CD4-positive, alpha-beta T cell treated with Interleukin-21 for 1 hour (primary cell): ENCODE data around the gene ANKRD65.

ENCODE experiments used
- DNase-seq: peaks from one replicate; pipeline ENCODE4 v3.0.0-alpha.2; 2020

ANKRD65 gene

DNA sequence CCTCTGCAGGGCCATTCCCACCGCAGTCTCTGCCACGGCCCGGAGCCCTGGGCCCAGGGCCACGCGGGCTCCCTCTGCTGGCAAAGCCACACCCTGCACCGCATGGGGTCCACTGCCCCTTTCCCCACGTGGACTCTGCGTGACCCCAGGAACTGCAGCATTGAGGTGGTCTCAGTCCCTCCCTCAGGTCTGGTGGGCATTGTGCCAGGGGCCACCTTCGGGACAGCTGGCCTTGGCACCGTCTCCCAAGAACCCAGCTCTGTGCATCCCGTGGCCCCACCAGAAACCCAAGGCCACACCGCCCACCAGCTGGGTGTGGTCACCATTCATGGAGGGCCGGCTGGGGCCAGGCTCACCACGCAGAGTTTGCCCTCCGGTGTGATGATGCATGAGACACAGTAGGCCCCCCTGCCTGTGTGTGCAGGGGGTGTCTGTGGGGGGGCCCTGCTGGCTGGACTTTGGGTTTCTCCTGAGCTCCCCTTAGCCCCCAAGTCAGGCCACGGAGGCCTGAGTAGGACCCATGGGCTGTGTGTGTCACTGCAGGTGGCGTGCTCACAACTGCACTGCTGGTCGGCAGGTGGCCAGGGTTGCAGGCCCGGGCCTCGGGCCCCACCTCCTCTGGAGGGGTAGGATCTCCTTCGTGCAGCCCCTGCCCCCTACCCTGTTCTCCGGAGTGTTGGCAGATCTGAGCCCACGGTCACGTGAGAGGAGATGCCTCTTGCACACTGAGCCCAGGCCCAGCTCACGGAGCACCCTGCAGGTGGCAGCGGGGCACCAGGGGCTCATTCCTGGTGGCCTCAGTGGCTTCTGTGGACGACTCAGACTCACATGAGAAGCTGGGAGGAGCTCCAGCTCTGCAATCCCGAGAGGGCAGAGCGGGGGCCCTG lies 20.2 kb upstream of the ANKRD65 start:
- peak; percentile 51 for DNase-seq

DNA sequence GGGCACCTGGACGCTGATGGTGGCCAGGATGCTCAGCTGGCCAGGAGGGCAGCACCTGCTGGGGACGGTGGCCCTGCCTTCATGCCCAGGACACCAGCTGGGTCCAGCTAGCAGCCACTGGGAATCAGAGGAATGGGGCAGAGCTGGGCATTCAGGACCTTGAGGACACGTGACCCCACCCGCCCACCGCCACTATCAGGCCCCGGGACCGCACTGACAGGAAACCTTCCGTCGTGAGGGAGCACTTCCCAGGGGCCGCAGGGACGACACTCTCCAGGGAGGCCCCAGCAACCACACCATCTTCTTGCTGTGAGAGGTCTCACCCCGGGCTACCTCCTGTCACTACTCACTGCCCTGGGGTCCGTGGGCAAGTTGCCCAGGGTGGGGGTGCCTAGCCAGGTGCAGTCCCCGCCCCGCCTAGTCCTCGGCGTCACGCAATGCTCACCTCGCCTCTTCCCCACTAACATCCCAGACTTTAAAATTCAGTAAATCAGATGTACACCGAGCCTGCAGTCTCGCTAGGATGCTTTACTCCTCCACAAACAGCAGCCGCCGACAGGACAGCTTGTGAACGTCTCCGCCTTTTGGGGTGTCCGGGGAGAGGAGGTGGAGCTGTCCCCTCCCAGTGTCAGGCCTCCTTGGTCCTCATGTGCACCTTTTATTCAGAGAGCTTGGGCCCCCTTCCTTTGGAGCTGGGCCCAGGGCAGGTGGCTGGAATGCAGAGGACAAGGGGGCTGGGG lies 19.4 kb upstream of the ANKRD65 start:
- DNase-seq = no peak

DNA sequence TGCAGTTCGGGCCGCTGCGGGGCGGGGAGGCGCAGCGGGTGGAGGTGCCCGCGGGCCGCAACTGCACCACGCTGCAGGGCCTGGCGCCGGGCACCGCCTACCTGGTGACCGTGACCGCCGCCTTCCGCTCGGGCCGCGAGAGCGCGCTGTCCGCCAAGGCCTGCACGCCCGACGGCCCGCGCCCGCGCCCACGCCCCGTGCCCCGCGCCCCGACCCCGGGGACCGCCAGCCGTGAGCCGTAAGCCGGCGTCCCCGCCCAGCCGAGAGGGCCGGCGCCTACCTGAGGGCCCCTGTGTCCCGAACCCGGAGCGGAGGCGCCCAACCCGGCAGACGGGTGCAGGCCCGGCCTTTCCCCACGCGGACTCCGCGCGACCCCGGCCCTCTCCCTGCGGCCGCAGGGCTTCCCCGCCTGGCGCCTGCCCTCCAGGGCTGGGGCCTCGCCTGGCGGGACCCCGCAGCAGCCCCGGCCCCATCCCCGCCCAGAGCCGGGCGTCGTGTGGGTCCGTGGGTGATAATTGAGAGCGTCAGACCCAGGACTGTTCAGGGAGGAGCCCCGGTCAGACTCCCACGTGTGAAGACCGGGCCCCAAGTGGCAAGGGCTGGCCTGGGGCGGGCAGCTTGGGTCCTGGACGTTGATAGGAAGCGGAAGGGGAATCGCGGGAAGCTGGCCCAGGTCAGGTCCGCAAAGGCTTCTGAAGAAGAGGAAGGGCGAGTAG lies 18.6 kb upstream of the ANKRD65 start:
- no peak for DNase-seq

DNA sequence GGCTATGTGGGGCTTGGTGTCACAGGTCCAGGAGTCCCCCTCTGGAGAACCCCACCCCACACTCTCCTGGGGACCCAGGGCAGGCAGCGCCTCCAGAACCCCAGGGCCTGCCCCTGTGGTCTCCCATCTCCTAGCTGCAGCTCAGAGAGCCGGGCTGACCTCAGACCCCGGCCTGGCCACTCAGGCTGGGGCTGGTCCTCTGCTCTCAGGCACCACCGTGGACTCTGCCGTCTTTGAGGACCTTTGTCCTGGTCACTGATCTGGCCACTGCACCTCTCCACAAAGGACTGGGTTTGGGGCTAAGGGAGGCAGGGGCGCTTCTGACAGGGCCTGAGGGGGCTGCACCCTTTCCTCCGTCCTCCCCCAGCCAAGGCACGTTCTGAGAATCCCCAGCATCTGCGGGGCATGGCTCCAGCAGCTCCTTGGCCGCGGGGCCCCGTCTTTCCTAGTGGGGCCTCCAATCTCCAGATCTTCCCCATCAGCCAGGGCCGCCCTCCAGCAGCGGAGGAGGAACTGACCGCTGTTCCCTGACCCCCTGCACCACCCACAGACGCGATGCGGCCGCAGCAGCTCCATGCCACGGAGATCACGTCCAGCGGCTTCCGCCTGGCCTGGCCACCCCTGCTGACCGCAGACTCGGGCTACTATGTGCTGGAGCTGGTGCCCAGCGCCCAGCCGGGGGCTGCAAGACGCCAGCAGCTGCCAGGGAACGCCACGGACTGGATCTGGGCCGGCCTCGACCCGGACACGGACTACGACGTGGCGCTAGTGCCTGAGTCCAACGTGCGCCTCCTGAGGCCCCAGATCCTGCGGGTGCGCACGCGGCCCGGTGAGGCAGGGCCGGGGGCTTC lies 17.7 kb upstream of the ANKRD65 start:
- DNase-seq = no peak

DNA sequence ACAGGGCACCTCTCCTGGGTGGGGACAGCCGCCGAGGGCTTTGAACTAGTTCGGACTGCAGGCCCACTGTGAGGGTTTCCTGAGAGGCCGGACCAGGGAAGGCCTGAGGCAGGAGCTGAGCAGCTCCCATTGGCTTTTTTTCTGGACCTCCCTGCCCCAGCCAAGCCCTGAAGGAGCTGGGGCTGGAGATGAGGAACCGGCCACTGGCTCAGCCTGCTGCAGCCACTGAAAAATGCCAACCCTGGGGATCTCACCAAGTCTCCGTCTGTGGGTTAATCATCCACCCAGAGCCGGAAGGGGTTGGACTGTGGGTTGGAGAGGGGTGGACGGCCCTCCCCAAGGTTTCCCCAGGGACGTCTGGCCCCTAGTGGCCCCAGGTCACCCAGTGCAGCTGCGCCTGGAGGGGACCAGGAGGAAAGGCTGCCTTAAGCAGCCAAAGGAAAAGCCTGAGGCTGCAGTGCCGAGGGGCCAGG lies 16.9 kb upstream of the ANKRD65 start:
- DNase-seq = no peak

DNA sequence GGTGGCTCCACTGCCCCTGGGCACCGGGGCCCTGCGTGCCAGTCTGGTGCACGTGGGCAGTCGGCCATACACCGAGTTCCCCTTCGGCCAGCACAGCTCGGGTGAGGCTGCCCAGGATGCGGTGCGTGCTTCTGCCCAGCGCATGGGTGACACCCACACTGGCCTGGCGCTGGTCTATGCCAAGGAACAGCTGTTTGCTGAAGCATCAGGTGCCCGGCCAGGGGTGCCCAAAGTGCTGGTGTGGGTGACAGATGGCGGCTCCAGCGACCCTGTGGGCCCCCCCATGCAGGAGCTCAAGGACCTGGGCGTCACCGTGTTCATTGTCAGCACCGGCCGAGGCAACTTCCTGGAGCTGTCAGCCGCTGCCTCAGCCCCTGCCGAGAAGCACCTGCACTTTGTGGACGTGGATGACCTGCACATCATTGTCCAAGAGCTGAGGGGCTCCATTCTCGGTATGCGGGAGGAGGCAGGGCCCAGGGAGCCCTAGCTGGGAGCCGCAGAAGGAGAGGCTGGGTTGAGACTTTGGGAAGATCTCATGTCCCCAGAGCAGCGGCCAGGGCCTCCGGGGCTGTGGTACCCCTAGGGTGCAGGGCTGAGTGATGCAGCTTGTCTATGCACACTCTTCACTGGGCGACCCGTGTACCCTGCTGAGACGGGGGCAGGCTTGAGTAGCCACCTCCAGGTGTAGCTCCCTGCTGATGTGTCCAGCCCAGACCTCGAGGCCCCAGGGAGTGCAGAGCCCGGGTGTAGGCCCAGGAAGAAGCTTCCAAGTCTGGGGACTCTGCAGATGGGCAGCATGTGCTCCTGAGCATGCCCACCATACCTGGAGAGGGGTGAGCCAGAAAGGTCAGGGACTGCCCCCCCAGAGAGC lies 16.2 kb upstream of the ANKRD65 start:
- DNase-seq = no peak

DNA sequence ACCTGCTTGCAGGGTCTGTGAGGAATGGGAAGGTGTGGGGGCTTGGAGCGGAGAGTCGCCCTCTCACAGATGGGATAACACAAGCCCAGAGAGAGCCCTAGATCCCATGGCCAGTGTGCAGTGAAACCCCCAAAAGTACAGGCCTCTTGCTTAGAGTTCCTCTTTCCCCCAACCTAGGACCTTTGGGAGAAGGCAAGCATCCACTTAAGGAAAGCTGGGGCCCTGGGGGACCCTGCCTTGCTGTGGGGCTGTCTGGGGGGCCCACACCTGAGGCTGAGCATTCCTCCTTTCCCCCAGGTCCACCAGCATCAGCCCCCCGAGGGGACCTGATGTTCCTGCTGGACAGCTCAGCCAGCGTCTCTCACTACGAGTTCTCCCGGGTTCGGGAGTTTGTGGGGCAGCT lies 15.6 kb upstream of the ANKRD65 start:
- DNase-seq = no peak

DNA sequence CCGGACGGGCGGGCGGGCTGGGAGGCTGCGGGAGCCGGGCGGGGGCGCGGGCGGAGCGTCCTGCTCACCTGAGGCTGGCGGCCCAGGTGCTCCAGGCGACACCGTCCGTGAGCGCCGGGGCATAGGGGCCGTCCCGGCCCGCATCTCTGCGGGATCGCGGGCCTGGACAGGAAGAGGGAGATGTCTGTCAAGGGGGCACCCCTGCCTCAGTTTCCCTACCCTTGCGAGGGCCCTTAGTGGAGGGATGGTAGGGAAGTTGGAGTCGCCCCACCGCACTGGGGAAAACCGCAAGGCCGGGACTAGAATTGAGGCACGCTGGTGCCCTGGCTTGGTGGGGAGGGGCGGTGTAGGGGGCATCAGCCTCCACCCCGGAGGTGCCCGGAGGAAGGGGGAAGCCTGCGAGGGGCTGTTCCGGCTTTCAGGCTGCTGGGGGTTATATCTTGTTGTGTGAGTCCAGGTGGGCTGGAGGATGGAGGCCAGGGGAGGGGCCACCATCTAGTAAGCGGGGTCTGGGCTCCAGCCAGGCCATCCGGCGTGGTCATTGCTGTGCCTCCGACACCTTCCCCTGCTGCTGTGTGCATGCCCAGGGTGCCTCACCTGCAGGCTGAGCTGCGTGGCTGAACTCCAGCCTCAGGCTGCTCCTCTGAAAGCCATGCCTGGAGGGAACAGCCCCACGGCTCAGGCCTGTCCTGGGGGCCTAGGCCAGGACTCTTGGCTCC lies 15.0 kb upstream of the ANKRD65 start:
- no peak for DNase-seq

DNA sequence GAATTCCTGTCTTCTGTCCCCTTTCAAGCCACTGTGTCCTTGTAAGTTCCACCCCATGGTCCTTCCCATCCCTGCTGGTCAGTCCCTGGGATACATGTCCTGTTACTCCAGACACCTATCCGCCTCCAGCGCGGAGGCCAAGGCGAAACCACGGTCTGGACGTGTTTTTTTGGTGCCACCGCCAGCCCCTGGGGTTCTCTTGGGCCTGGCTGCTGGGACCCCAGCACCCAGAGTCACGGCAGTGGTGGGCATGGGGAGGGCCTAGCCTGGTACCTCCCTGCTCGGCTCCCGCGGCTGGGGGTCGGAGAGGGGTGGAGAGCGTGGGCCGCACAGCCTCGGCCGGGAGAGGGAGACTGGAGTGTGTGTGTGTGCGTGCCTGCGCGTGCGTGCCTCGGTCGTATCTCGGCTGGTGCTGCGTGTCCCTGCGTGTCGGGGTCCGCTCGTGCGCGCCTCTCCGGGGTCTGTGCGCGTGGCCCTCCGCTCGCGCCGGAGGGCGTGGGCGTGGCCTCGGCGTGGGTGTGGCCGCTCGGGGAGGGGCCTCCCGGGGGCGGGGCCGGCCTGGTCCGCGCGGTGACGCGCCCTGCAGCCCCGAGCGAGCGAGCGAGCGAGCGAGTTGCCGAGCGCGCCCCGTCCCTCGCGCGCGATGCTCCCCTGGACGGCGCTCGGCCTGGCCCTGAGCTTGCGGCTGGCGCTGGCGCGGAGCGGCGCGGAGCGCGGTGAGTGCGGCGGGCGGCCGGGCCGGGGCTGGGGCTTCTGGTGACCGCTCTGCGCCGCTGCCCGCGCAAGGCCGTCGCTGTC lies 14.2 kb upstream of the ANKRD65 start, which contains the start of gene VWA1:
Gene VWA1 (plus strand): TSS at position 585 of the 798 bp plus-strand sequence. CDS start 59 bp downstream, at position 644.
- DNase-seq = peak; percentile 61

DNA sequence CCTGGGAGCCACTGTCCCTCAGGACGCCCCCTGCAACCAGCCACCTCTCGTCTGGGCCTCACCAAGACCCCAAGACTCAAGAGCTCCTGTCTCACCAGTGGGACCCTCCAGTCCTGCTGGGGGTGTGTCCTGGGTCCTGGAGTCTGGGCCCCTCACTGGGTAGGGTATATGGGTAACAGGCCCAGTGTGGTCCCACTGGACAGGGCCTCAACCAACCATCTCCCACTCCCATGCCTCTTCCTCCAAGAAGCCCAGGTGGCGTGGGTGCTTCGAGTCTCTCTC lies 13.7 kb upstream of the ANKRD65 start:
- no peak for DNase-seq

DNA sequence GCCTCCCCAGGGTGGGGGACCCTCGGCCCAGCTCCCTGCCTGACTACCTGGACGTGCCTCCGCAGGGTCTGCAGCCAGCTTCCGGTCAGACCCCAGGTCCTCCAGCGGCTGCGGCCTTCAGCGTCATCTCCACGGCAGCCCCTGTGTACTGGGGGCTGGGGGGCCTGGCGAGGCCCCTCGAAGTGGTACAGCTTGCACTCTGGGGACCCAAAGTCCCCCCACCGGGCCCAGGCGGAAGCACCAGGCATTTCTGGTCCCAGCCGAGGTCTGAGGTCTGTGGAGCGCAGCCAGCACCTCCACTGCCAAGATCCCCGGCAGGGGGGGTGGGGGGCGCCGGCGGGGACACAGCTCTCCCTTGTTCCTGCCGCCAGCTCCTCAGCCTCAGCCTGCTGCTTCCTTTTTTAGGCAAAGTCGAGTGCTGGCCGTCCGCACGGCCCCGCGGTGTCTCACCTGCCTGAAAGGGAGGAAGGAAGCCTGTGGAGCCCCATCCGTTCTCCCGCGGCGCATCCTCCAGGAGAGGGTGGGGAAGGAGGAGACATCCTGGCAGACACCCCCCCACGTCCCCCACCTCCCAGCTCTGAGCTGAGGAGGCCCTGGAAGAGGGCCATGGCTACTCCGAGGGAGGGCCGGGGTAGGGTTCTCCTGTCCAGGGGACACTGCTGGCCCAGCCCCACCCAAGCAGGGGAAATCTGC lies 13.2 kb upstream of the ANKRD65 start:
- no peak for DNase-seq

DNA sequence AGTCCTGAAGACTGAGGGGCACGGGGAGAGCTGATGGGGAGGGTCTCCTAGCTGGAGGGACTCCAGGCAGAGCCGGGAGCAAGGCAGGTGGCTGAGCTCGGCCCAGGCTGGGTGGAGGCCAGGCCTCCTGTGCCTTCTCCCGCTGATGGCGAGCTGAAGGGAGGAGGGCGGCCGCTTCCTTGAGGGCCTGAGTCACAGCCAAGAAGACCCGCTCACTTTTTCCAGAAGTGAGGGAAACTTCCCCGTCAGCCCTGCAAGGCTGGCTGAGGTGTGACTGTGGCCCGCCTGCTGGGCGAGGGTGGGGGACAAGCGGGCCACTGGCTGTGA lies 12.7 kb upstream of the ANKRD65 start:
- DNase-seq = no peak

DNA sequence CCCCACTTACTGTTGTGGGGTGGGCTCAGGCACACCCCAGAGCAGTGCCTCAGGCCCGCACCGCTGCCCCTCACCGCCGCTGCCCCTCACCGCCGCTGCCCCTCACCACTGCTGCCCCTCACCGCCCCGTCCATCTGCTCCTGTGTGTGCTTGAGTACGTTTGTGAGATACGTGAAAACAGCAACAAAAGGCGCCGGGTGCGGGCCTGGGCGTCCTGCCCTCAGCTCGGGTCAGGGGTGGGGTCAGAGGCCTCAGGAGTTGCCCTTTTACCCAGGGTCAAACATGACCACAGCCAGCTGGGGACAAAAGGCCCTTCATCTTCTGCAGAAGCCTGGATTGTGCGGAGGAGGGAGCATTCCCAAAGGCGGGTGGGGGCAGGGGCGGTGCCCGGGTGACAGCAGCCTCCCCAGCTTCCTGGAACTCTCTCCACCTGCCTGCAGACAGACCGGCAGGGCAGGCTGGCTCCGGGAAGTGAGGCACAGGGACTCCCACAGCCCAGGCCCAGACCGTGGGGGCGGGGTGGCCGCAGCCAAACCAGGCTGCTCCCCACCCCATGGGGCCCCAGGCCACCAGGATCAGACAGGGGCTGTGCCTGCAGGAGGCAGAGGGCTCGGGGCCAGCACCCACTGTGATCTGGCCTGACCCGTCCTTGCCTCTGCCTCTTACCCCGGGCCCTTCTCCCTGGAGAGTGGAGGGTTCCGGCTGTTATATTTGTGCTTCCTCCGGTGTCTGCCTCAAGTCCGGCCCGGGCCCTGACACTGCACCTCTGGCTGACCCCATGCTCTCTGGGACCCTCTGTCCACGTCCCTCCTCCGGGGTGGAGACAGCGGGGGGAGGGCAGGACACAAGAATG lies 12.1 kb upstream of the ANKRD65 start:
- no peak for DNase-seq

DNA sequence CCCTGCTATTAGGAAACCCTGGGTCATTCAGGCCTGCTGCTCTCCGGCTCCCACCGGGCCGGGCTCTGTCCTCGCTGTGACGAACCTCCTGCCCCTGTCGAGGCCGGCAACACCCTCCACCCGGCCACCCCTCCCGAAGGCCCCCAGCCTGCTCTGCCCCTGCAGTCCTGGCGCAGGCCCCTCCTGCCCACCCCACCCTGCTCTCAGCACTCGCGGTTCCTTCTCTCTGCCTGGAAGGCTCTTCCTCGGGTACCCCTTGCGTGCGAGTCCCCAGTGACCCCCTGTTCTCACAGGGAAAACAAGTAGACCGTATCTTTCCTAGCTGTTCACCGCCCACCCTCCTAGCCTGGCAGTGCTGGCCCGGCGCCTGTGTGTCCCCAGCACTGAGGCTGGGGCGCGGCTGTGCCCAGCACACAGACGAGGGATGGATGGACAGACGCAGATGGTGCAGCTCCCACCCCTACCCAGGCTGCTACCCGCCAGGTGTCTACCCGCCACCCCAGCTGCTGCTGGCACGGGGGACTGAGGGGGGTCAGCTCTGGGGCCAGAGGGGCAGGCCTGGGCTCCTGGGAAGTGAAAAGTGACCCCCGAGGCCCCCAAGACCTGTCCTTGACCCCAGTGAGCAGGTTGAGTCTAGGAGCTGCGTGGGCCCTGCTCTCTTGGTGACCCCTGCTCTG lies 11.3 kb upstream of the ANKRD65 start:
- DNase-seq = no peak

DNA sequence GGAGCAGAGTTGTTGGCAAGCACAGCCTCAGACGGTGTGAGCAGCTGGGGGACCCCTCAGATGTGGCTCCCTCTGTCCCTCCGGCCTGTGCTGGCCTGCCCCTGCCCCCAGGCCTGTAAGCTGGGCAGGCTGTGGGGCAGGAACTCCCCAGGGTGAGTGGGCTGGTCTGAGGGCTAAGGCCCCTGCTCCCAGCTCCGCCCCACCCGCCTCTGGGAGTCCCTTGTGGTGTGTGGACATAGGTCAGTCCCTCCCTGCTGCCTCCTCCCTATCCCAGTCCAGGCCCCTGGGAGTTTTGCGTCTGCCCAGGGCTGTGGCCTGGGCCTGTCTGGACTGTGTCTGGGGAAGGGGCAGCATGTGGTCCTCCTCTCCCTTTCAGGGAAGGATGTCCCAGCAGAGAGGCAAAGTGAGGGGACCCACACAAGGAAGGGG lies 10.8 kb upstream of the ANKRD65 start:
- no peak for DNase-seq

DNA sequence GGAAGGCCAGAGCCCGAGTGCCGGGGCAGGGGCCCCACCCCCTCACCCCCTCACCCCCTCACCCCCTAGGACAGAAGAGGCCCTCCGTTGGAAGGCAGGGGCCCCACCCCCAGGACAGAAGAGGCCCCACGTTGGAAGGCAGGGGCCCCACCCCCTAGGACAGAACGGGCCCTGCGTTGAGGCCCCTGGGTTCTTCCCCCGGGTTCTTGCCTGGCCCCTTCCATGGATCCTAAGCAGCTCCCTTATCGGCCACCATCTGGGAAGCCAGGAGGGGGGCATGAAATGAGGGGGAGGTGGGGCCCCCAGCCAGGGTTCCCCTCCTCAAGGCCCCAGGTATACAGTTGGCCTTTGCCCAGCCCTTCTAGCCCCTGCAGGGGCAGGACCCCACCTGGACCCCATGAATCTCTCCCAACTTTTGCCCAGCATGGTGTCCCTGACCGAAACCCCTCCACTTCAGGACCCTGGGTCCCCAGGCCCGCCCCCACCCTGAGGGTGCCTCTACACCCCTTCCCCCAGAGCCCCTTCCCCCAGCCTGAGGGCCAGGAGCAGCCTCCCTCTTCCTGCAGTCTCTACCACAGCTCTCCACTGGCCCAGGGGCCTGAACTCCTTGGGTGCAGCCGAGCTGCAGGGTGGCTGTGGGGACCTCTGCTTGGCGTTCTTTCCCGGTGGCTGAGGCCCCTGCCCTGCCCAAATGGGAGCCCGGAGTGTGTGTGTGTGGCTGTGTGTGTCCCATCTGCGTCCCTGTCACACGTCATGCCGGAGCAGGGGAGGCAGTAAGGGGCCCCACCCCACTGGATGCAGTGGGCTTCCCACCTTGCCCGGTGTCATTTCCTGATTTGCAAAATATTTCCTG lies 10.1 kb upstream of the ANKRD65 start:
- no peak for DNase-seq
